GM18873 (cell line): Measurements from ENCODE around the gene RAI2.

ENCODE experiments used
- ATAC-seq: cut with Tn5 transposase; IDR thresholded peaks from one replicate; pipeline ENCODE4 v1.9.1; 2021; ENCODE audit warnings: mild to moderate bottlenecking, moderate library complexity, moderate number of reproducible peaks; ENCODE audit not compliant: unreplicated experiment, low FRiP score

RAI2 gene

DNA sequence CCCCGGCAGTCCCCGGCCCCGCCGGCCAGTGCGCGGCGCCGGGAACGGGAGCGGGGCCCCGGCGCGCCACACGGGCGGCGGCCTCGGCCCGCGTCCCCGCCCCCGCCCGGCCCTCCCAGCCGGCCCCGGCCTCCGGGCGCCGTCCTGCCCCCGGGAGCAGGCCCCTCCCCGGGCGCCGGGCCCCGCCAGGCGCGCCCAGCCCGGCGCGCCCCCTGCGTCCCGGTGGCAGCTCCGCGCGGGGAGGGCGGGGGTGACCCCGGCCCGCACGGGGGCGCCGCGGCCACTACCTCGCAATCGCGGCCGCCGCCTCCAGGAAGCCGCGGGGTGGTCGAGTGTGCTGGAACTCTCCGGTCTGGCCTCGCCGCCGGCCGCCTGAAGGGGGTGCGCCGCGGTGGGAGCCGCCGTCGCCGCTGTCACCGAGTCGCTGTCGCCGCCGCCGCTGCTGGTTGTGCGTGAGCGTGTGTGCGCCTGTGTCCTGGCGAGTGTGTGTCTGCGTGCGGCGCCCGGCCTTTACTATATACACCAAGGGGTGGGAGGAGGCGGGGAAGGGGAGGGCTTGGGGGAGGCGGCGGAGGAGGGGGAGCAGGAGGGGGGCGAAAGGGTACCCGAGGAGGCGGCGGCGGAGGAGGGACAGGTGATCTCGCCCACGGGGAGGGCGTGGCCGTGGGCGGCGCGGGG is at the start of gene RAI2:
Gene RAI2, minus strand, starts transcription at position 488 of the 678 bp plus-strand sequence. CDS start 59,288 bp downstream, outside the sequence.
- no peak for ATAC-seq

DNA sequence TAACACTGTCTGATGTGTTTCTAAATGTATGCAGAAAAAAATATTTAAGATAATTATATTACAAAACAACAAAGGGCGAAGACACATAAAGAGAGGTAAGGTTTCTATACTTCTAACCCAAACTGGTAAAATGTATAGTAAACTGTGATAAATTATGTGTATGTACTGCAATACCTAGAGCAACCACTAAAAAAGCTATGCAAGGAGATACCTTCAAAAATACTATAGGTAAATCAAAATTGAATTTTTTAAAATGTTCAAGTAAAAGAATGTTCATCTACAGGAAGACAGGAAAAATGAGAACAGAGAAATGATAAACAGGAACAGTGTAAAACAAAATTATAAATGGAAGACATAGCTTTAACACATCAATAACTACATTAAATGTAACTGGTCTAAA is 27.3 kb upstream of the RAI2 start:
- no peak for ATAC-seq

DNA sequence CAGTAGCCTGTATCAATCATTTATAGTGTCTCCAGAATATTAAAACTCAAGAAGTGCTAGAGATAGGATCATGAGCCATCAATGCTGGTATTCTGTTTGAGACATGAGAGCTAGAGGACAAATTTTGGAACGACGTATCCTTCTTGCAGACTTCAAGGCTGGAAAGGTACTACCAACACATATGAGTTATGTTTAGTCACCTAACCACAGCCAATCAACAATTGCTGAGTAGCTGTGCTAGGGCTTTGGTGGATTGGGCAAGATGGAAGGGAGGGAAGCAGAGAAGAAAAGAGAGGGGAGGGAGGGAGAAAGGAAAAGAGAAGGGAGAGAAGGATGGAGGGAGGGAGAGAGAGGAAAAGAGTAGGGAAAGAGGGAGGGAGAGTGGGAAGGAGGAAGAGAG is 21.6 kb upstream of the RAI2 start:
- no peak for ATAC-seq

DNA sequence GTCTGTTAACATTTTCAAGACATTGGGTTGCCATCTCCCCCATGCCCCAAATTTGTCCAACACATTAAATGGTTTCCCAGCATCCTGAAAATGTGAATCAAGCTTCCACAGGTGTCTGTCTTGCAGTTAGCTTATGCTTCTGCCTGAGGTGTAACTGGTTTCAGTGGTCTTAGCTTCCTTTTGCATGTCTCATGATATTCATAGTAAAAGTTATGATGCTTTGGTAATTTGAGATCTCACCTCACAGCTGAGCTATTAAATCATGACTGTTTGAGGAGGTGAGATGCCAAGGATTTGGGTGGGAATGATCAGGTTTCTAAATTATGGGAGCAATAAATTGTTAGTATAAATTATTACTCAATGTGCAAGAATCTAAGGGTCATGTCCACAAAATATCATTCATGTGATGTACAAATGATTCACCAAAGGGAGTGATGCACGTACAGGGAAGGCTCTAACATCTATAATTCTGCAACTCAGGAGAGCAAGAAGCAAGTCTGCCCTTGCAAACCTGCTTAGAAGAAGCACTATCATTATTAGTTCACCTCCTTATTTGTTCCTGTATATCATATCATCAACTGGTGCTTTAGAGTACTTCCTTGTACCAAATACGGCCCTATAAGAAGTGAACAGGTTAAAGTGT is 17.1 kb upstream of the RAI2 start:
- no peak for ATAC-seq

DNA sequence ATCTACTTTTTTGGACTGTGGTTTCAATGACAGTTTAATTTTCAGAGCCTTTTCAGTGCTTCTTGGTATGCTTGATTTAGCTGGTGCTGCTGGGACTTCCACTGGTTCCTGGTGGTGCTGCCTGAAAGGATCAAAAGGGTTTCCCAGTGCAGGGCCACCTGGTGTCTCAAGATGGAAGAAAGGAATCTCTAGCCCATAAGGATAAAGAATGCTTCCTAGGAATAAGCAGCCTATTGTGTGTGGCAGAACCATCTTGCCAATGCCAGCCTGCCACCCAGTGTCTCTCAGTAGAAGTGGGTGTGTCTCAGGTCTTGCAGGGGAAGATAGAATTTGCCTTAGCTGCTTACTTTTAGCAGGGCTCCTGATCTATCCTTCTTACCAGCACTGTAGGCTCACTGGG is 15.0 kb upstream of the RAI2 start:
- ATAC-seq = no peak

DNA sequence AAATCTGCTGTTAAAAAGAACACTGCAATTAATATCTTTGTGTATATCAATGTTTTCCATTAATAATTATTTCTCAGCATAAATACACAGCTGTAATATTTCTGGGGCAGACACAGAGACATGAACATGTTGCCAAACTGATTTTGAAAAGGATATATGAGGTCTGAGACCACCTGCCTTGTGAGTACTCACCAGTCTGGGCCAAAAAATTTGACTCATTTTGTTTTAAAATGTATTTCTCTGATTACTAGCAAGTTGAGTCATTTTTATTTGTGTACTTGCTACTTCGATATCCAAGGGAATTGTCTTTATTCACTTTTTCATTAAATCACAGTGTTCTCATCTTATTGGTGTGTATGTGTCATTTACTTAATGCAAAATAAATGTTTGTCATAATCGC is 8.5 kb upstream of the RAI2 start:
- no peak for ATAC-seq

DNA sequence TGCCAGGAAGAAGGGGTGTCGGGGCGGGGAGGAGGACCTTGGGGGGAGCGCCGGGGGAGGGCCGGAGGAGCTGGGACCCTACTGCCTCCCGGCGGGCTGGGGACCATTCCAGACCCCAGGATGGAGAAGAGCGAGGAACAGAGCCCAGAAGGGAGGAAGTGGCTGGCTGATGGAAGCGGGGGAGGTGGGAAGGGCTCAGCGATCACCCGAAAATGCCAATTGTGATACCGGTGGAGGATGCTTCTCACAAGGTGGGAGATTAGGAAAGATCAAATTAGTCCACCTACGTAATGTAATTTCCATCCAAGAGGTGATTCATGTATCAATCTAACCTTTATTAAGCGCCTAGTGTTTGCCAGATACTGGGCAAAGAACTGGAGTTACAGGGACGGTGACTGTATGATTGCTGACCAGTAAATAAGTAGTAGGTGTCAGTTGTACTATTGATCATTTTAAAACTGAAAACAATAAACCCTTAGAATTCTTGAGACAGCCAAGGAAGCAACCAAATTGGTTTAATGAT is 452 bp upstream of the RAI2 start:
- no peak for ATAC-seq

DNA sequence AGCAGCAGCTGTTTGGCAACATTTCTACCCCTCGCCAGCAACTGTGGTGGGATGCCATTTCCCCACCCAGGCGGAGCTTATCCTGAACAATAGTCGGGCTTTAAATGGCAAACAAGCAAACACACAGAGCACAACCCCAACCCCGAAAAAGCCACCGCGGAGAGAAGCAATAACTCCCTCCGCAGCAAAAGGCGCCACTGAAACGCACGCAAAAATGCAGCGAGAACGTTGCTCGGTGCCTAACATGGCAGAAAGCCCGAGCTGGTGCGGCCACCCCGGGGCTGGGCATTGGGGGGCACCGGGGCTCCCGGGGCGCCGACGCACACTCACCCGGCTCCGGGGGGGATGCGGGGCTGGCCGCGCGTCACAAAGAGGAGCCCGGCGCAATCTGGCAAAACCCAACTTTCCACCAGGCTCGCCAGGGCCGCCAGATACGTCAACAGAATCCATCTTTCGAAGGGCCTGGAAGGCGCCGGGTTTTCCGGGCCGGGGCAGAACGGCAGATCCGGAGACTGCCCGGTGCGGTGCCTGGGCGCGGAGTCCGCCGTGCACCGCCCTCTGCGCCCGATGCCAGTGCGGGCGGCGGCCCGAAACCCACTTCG is 818 bp downstream of the RAI2 start:
- no peak for ATAC-seq

DNA sequence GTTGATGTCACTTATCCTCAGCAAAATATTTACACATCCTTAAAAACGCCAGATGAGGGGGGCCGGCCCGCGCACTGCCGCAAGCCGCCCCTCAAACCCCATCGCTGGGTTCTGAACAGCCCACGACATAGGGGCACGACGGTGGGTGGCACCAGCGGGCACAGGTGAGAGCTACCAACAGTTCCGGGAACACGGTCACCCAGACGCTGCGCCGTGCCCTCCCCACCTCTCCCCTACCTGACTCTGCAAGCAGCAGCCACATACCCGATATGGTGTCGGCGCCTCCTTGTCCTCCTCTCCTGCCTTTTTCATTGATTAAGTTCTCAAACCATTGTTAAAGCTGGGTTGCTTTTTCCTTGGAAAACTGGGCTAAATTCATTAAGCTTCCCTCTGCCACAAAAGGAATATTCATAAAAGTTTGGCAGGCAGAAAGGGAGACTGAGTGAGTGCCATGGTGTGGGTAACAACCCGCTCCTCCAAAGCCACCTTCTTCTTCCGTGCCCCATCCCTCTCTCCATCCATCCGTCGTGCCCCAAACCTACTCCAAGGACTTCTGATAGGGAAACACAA is 1.4 kb downstream of the RAI2 start:
- no peak for ATAC-seq

DNA sequence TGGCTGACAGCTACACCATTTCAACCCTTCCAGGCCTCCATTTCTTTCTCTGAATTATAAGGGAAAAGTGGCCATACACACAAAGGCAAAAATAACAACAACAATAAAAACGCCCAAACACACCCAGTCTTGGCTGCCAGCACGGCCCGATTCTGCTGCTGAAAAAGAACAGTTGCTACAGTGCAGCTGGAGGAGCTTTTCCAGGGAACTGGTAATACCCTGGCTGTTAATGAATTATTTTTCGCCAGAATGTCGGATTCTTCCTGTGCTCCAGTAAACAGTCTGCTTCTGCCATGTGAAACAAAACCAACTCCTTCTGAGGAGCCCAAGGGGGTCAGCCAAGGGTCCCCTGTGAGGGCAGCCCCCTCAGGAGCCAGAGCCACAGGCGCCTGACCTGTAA is 6.6 kb downstream of the RAI2 start:
- no peak for ATAC-seq

DNA sequence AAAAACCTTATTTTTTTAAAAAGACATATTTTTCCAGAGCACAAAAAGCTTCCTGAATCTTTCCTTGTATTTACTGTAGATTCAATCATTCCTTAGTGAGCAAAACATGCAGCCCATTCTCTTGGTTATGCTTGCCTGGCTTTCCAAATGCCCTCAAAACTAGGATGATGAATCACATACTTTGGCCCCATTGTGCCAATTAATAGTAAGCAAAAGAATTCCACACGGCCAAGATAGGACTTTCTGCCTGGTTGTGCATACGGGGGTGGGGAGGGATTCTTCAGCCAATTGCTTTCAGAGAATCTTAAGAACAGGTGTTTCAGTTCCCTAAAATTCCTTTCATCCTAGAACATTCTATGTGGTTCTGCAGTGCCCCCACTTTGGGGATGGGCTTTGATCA is 7.0 kb downstream of the RAI2 start:
- no peak for ATAC-seq

DNA sequence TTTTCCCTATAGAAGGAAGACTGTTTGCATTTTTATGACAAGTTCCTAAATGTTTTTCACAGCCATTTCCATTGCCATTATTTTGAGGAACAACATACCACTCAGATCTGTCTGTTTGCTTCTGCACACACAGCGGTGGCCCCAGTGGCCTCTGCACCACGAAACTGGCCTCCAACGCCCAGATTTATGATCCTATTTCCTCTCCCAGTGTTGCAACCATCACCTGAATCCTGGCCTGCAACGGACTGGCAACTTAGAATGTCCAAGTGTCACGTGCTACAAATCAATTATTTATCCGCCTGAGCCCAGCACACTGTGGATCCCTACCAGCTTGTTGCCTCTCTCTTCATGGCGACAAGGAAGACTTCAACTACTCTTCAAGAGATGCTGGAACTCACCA is 9.2 kb downstream of the RAI2 start:
- ATAC-seq = no peak

DNA sequence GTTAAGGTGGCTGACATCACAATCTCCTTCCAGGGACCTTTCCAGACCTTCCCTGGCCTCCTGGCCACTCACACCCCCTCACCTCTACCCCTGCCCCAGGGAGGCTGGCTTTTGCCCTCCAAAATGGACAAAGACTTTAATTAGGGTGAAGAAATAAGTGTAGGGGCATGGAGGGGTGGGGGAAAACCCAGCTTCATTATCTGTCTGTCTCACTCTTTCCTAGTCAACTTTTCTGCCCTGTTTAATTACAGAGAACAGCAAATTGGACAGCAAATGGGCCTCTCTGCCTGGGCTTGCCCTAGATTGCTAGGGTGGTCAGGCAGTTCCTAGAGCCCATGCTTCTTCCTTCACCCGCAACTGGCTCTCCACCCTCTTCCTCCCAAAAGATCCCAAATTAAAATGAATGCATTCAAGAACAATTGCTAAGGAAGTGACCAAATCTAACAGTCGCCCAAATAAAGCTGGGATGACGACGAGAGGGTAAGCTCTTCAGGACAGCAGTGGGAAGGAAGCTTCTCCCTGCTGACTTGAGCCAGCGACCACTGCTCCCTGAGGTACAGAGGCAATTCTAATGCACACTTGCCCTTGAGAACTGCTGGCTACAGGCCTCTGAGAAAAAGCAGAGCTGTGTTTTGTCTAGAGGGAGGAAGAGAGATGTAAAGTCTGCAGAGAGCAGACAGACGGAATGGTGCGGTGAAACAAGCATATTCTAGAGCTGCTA is 12.4 kb downstream of the RAI2 start:
- ATAC-seq = no peak

DNA sequence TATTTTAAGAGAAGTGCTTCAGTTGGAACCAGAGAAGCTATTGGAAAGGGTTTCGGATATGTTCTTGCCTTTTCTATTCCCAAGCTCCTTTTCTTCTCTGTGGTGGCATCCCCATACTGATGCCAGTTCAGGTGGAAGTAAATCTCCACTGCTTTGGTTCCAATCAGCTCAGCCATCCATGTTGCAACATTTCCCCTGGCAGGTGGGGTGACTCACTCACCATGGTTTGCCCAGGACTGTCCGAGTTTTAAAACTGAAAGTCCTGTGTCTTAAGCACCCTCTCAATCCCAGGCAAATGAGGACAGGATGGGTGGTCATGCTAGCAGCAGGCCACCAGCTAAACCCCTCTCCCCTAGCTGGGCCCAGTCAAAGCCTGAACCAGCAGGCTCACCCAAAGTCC is 15.1 kb downstream of the RAI2 start:
- ATAC-seq = no peak

DNA sequence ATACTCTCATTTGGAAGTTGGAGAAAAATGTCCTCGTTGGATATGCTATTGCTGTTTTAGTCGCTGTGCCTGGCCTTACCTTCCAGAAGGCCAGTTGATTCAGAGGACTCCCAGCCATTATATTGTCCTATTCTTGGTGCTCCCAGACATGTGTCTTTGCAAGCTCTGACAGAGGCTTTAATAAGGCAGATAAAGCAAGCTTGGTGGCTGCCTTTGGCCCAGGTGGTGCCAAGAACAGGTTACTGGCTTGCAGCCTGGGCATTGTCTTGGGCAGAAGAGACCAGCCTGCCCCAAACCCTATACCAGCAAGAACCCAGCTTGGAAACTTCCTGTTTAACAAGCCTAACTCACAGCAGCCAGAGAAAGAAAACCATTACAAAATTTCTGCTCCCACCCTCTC is 16.9 kb downstream of the RAI2 start:
- ATAC-seq = no peak

DNA sequence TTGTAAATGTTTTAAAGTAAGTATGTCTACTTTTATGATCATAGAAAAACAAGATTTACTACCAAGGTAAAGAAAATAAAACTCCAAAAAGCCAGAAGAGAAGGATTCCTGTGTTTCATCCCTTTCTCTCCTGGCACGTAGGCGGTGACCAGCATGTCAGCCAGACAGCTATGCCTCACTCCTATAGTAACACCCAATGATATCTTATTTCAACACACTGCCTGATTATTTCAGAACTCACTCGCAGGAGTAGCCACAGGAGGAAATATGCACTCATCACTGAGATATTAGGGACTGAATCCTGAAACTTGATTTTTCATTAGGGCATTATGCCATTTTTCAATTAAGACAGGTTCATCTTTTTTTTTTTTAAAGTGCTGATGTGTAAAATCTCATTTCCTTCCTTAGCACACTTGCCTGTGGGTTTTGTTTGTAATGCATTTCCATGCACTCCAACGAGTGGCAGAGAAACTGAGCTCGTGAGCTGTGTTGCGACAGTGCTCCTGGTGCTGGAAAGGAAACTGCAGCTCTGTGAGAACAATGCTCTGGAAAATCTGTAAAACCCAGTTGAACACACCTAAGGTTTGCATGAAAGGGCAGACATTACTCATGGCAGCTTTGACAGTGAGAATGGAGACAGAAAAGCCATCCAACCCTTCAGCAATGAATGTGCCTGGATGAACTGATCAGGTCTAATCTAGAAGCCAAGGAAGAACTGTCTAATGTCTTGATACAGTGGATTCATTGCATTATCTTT is 18.2 kb downstream of the RAI2 start:
- no peak for ATAC-seq

DNA sequence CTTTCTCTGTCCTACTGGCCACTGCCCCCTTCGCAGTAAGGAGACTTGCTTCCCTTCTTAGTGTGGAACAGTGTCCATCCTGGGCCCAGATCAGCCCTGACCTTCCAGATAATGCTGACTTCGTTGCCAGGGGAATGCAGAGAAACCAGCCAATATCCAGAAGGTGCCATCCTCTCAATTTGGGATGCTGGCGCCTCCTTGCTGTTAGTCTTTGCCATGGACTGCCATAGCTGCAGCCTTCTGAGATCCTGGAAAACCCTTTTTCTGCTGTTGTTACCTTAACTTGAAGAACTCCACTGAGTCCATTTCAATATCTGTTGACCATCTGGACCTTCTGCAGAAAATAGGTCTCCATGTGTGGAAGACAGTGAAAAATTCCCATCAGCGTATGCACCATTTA is 21.8 kb downstream of the RAI2 start:
- no peak for ATAC-seq

DNA sequence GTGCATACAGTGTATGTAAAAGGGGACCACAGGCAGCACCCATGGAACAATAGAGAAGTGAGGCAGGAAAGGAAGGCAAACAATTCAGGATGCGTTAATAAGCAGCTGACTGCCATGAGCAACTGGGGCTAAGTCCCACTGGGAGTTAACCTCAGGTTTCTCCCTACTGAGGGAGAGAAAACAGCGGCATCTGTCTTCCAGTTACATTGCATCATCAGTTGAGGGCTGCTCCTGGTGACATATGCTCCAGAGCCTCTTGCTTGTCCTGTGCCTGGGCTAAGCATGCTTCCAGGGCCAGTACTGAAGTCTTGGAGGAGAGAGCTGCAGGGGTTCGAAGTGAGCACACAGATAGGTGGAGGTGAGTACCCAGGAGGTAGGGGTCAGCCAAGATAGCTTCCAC is 24.3 kb downstream of the RAI2 start:
- ATAC-seq = no peak

DNA sequence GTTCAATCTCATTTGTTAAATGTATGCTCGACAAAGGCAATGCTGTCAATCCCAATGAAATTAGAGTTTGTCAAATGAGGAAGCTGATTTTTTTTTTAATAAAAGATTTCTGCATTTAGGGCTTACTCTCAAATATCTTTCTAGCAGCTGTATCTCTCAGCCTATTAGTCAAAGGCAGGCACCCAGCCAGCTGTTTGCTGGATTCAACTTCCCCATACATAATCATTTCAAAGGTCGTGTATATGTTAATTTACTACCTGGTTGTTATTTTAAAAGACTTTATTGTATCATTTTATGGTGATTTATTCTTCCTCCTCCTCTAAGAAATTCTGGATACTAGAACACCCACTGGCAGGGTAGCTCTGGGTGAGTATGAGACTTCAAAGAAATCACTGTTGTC is 27.1 kb downstream of the RAI2 start:
- ATAC-seq = no peak

DNA sequence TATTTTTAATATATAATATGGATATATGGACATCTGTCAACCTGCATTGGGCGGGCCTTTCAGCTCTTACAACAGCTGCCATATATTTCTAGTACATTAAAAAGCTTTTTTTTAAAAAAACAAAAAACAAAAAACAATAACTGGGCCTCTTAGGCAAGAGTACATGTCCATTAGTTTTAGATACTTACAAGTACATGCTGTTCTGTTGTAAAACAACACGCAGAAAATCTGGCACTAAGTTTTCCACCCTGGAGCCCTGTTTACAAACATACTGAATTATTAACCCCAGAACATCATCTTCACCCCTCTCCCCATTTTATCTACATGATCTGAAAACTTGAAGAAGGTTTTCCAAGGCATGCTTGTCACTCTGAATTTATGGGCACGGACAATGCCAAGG is 29.8 kb downstream of the RAI2 start:
- ATAC-seq = no peak
